Measurements from ENCODE around the gene SOWAHA.

DNA sequence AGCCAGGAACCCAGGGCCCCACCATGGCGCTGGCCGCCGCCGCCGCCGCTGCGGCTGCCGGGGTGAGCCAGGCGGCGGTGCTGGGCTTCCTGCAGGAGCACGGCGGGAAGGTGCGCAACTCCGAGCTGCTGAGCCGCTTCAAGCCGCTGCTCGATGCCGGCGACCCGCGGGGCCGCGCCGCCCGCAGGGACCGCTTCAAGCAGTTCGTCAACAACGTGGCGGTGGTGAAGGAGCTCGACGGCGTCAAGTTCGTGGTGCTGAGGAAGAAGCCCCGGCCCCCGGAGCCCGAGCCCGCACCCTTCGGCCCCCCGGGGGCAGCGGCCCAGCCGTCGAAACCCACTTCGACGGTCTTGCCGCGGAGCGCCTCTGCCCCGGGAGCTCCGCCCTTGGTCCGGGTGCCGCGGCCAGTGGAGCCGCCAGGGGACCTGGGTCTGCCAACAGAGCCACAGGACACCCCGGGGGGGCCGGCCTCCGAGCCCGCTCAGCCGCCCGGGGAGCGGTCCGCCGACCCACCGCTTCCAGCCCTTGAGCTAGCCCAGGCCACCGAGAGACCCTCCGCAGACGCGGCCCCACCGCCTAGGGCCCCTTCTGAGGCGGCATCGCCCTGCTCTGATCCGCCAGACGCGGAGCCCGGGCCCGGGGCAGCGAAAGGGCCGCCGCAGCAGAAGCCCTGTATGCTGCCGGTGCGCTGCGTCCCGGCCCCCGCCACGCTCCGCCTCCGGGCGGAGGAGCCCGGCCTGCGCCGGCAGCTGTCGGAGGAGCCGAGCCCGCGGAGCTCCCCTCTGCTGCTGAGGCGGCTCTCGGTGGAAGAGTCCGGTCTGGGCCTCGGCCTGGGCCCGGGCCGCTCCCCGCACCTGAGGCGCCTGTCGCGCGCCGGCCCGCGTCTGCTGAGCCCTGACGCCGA, 749 bp downstream of the SOWAHA start:
- TF ChIP-seq, protein P1, sequence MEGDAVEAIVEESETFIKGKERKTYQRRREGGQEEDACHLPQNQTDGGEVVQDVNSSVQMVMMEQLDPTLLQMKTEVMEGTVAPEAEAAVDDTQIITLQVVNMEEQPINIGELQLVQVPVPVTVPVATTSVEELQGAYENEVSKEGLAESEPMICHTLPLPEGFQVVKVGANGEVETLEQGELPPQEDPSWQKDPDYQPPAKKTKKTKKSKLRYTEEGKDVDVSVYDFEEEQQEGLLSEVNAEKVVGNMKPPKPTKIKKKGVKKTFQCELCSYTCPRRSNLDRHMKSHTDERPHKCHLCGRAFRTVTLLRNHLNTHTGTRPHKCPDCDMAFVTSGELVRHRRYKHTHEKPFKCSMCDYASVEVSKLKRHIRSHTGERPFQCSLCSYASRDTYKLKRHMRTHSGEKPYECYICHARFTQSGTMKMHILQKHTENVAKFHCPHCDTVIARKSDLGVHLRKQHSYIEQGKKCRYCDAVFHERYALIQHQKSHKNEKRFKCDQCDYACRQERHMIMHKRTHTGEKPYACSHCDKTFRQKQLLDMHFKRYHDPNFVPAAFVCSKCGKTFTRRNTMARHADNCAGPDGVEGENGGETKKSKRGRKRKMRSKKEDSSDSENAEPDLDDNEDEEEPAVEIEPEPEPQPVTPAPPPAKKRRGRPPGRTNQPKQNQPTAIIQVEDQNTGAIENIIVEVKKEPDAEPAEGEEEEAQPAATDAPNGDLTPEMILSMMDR (conservative IDR thresholded peaks at IDR 0.05 in 1 of 2, IDR thresholded peaks at IDR 0.05 in 1 of 2; ENCODE audit: low read depth in 1 of 2, low read length in 2 of 2), result no peak
- peak; percentile 84 for TF ChIP-seq EZH2 (IDR thresholded peaks at IDR 0.05; ENCODE audit: low read length, missing control alignments)

All from fibroblast of lung (primary cell).